ENCODE data around the gene CELF1.

The CELF1 gene

DNA sequence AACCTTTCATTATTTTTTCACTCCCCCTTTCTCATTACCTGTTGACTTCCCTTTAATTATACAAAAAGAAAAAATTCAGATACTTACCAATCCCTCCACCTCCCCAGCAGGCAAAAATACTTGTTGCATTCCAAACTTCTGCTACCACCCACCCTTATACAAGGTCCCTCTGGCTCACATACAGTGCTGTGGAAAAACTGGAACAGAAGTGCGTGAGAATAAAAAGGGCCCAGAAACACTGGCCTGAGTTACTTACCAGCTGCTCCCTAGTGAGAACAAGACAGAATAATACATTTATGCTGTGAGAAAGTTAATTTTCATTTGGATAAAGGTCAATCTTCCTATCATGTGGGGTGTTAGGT, 57.1 kb downstream of the CELF1 start:
- H3K27ac ChIP-seq, result no peak overlapping the region; the same call in 1 of the 2 replicates
- no peak for TF ChIP-seq ZFX (IDR thresholded peaks at IDR 0.05; ENCODE audit: borderline replicate concordance)
- TF ChIP-seq, protein P1, sequence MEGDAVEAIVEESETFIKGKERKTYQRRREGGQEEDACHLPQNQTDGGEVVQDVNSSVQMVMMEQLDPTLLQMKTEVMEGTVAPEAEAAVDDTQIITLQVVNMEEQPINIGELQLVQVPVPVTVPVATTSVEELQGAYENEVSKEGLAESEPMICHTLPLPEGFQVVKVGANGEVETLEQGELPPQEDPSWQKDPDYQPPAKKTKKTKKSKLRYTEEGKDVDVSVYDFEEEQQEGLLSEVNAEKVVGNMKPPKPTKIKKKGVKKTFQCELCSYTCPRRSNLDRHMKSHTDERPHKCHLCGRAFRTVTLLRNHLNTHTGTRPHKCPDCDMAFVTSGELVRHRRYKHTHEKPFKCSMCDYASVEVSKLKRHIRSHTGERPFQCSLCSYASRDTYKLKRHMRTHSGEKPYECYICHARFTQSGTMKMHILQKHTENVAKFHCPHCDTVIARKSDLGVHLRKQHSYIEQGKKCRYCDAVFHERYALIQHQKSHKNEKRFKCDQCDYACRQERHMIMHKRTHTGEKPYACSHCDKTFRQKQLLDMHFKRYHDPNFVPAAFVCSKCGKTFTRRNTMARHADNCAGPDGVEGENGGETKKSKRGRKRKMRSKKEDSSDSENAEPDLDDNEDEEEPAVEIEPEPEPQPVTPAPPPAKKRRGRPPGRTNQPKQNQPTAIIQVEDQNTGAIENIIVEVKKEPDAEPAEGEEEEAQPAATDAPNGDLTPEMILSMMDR (IDR thresholded peaks at IDR 0.05), result no peak

DNA sequence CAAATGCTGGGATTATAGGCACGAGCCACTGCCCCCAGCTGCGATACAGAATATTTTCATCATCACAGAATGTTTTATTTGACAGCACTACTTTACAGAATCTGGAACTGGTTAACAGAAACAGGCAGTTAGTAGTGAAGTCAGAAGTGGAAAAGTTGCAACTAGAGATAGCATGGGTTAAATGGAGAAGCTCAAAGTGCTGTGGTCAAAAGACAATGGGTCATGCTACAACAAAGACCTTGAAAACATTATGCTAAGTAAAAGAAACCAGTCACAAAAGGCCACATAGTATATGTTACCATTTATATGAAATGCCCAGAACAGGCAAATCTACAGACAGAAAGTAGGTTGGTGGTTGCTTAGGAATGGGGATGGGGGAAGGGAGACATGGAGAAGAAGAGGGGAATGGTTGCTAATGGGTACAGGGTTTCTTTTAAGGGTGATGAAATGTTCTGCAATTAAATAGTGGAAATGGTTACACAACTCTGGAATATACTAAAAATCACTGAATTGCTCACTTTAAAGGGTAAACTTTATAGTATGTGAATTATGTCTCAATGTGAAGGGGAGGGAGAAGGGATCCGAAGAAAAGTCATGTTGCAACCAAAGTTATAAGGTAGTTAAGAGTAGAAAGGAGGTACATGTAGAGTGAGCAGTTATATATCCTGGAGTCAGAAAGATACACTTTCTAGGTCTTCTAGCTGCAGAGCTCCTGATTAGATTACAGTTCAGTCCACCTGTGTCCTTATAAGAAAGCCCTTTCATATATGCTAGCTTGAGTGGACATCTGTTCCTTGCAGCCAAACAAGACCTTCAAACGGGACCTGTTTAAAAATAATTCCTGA, 57.7 kb downstream of the CELF1 start:
- H3K27ac ChIP-seq, result no peak overlapping the region
- TF ChIP-seq, protein P1 (IDR thresholded peaks at IDR 0.05), result no peak
- no peak for TF ChIP-seq ZFX (IDR thresholded peaks at IDR 0.05; ENCODE audit: borderline replicate concordance)

DNA sequence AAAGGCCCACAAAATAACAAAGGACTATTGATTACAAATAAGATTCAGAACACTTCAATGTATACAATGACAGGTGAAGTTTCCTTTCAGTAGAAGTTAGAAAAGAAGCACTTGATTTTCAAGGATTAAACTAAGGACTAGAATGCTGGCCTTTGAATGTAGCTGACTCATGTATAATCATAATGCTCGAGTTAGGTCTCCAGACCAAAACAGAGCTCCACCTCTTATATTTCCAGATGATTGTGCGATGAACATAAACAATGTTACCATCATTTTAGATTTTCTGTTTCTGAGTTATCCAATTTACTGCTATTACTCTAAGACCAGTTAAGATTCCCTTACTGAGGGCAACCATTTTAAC, 63.6 kb downstream of the CELF1 start:
- TF ChIP-seq, protein P1 (IDR thresholded peaks at IDR 0.05), result no peak
- no peak for TF ChIP-seq ZFX (IDR thresholded peaks at IDR 0.05; ENCODE audit: borderline replicate concordance)
- peak overlapping the region; percentile 53 for H3K27ac ChIP-seq

DNA sequence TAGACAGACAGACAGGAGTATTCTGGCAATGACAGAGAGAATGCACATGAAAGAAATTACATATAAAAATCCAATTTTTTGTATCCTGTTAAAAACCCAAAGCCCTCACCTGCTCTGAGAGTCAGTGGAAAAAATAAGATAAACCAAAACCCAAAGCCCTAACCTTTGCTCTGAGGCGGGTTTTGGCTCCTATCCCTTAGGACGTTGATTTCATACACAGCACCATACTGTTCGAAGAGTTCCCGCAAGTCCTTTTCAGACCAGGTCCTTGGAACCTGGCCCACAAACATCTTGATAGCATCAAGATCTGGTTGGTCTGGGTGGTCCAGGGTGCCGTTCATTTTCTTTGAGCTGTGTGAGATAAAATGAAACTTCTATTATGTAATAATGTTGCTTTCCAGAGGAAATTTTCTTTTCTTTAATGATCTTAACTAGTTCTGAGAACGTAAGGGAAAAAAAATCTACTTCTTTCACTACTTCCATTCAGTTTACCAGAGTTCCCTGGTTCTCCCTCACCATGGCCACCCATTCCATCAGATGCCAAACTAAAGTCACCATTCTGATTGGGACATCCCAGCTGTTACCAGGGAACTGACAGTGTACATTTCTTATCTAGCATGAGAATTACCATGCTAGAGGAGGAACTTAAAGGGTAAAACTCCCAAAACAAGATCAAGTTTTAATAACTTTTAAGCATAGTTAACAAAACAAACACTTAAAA, 64.1 kb downstream of the CELF1 start:
- TF ChIP-seq ZFX (IDR thresholded peaks at IDR 0.05; ENCODE audit: borderline replicate concordance), result no peak
- TF ChIP-seq, protein P1 (IDR thresholded peaks at IDR 0.05), result no peak
- H3K27ac ChIP-seq, result peak overlapping the region; percentile 53

DNA sequence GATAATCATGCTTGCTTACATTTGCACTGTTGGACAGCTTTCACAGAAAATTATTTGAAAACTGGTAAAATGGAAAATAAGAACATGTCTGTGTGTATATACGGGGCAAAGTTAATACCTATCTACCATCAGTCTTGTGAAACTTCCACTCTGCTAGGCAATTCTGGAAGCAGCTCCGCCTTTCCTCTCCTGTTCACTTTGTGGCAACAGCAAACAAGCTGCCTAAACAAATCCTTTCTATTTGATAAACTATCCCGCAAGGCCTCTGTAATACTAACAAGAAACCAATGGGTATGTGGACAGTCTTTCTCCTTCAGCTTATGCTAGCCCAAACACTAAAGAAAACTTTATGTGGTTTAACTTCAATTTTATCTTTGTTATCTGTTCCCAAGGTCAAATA, 64.8 kb downstream of the CELF1 start:
- peak overlapping the region; percentile 53 for H3K27ac ChIP-seq
- no peak for TF ChIP-seq ZFX (IDR thresholded peaks at IDR 0.05; ENCODE audit: borderline replicate concordance)
- TF ChIP-seq, protein P1 (IDR thresholded peaks at IDR 0.05), result no peak

DNA sequence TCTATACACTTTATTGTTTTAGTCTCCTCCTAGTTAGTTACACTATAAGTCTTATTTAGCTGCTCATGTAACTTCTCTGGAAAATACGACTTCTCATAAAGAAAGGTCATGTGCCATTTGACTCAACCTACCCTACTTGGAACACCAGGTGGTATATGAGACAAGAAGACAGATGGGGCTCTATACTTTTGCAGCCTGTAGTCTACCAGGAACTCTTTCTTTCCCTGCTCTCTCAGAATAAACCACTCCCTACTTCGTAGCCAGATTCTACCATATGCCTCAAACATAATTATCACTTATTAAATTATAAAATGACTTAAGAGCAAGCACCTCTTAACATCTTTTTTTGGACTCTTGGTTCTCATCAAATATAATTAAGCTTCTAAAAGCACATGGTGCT, 65.5 kb downstream of the CELF1 start:
- TF ChIP-seq, protein P1 (IDR thresholded peaks at IDR 0.05), result no peak
- TF ChIP-seq ZFX (IDR thresholded peaks at IDR 0.05; ENCODE audit: borderline replicate concordance), result no peak
- H3K27ac ChIP-seq, result peak overlapping the region; percentile 53; the same call in 1 of the 2 replicates

DNA sequence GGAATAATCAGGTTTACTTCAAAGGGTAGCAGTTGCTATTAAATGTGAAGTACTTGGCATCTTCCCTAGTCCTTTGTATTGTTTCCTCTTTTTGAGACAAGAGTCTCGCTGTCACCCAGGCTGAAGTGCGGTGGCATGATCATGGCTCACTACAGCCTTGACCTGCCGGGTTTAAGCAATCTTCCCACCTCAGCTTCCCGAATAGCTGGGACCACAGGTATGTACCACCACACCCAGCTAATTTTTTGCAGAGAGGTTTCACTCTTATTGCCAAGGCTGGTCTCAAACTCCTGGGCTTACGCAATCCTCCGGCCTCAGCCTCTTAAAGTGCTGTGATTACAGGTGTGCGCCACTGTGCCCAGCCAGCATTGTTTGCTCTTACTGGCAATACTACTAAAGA, 67.8 kb downstream of the CELF1 start:
- no peak for TF ChIP-seq ZFX (IDR thresholded peaks at IDR 0.05; ENCODE audit: borderline replicate concordance)
- TF ChIP-seq, protein P1 (IDR thresholded peaks at IDR 0.05), result no peak

More for the DNA sequence above, 67.8 kb downstream of the CELF1 start:
- H3K27ac ChIP-seq, result no peak overlapping the region

All from 22Rv1 (cell line).